Choroid plexus epithelial cell (primary cell): ENCODE data around the gene DTL.

Experiments
- DNase-seq: peaks from one replicate; pipeline ENCODE4 v3.0.0-alpha.2; 2010; ENCODE audit warnings: low read depth
- H3K4me3 ChIP-seq: 2 replicates; pipeline ENCODE4 v1.5.1; 2011; ENCODE audit warnings: low read depth, mild to moderate bottlenecking, control low read depth, low read length, moderate library complexity
- TF ChIP-seq, protein P1 (sequence below): conservative IDR thresholded peaks from 2 replicates; pipeline ENCODE4 v1.5.1; 2011; ENCODE audit warnings: low read depth, mild to moderate bottlenecking, control low read depth, inconsistent platforms, low read length, moderate library complexity

DTL gene

DNA sequence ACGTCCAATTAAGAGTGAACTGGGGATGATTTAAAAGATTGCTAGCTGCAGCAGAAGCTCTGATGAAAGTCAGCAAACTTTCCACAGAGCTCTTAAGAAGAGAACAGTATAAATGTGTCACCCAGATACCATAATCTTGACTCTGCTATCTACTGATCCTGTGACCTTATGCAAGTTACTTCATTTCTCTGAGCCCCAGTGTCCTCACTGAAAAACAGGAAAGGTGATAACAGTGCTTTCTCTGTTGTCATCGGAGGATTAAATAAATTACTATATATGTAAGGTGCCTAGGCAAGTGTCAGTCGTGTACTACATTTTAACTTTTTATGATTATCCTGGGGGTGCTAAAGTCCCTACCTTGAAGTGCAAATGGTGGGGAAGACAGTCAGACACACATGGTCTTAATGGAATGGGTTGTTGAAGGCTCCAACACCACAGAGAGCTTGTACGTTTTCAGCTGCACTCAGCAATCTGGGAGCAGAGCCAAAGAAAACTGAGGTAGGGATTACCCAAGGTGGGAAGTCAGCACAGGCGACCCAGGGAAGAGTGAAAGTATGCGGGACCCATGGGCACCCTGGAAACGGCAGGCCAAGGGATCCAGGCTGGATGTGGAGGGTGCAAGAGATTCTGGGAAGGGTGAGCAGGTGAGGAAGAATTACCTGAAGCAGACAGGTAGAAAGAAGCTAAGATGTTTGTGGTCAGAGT, 82.8 kb downstream of the DTL start:
- peak; percentile 88 for DNase-seq
- TF ChIP-seq, protein P1, sequence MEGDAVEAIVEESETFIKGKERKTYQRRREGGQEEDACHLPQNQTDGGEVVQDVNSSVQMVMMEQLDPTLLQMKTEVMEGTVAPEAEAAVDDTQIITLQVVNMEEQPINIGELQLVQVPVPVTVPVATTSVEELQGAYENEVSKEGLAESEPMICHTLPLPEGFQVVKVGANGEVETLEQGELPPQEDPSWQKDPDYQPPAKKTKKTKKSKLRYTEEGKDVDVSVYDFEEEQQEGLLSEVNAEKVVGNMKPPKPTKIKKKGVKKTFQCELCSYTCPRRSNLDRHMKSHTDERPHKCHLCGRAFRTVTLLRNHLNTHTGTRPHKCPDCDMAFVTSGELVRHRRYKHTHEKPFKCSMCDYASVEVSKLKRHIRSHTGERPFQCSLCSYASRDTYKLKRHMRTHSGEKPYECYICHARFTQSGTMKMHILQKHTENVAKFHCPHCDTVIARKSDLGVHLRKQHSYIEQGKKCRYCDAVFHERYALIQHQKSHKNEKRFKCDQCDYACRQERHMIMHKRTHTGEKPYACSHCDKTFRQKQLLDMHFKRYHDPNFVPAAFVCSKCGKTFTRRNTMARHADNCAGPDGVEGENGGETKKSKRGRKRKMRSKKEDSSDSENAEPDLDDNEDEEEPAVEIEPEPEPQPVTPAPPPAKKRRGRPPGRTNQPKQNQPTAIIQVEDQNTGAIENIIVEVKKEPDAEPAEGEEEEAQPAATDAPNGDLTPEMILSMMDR: no peak
- H3K4me3 ChIP-seq: no peak overlapping the region

DNA sequence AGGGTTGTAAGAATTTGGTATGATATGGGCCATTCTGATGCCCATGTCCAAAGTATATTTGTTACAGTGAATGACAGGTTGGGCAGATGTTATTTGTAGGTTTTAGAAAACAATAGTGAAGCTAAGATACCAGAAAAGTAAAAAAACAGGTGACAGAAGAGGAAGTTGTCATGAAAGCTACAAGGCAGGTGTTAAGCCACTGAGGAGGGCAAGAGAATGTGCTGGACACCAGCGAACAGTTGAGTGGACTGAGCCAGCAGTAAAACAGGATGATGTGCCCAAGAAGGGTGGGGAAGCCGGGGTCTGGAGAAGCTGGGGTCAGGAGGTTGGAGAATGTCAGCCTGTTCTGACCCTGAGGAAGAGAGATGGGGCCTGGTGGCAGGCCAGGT, 83.3 kb downstream of the DTL start:
- DNase-seq: no peak
- TF ChIP-seq, protein P1: no peak
- no peak overlapping the region for H3K4me3 ChIP-seq

DNA sequence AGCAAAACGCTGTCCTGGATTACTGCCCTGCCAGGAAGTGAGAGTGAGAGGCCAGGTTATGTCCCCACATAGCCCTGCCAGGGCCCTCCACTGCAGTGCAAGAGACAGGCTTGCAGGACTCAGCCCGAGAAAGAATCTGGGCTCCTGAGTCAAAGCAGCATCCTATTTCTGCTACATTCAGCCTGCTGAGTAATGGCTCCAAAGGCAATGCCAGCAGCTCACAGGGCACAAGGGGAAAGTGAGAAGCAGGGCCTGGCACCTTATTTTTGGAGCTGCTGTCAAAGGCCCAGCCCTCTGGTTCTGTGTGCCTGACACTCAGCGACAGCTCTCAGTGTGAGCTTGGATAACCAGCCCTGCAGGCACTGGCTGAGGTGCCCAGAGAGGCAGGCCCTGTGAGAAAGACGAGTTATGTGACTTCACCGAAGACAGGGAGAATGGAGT, 83.9 kb downstream of the DTL start:
- DNase-seq: no peak
- no peak overlapping the region for H3K4me3 ChIP-seq
- TF ChIP-seq, protein P1: no peak

DNA sequence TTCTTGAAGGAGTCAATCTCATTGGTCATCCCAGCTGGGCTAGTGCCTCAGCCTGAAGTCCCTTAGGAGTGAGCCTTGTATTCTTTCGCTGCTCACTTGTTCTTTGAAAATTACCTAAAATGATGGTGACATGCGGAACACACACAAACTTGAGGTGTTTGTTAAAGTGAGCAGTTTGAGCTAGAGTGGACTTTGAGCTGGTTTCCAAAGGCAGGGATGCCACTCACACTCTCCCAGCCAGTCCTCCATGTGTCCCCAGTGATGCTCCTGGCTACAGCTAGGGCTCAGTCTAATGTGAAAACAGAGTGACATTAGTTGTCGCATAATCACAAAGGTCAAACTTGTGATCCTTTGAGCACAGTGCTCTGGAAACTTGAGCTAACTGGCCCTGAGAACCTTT, 84.3 kb downstream of the DTL start:
- TF ChIP-seq, protein P1: no peak
- no peak for DNase-seq
- H3K4me3 ChIP-seq: no peak overlapping the region

DNA sequence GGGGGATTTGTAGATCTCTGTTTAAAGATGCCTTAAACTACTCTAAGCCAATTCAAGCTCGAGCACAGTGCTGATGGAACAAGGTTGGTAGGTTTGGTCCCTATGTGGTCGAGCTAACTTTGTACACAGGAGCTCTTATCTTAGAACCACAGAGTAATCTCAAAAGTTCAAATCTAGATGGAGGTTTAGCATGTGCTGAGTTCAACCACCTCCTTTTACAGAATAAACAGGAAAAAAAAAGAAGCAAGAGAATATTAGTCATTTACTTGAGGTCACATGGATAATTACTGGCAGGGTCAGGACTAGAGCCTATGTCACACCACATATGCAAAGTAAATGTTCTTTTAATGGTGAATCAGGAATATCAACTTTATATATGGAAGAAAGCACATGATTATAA, 86.2 kb downstream of the DTL start:
- DNase-seq: peak; percentile 28
- TF ChIP-seq, protein P1: no peak
- no peak overlapping the region for H3K4me3 ChIP-seq

DNA sequence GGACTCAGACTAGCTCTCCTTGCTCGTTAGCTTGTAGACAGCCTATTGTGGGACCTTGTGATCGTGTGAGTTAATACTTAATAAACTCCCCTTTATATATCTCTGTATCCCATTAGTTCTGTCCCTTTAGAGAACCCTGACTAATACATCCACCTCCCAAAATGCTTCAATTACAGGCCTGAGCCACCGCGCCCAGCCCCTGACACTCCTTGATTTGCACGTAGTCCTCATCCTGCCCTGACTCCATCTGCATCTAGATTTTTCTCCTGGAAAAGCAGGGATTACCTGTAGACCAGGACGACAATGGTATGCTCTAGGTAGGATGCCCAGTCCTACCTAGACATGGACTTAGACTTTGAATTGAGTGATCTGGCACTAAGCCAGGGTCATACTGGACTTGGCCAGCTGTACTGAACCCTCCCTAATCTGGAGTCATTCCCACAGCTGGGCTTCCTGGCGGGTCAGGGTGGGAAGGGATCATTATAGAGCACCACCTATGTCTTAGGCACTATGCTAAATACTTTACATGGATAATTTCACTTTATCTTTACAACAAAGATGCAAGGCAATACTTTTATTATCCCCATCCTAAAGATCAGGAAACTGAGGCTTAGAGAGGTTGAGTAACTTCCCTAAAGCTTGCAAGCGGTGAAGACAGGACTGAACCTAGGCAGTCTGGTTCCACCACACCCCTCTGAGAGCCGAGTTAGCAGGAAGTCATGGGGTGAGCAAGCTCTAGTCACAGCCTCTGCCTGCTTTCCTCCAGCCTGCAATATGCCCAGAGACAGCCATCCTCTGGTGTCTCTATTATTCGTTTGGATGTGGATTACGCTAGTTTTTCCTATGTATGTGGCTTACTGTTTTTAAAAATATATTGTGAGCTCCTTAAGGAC, 89.4 kb downstream of the DTL start:
- no peak overlapping the region for H3K4me3 ChIP-seq
- TF ChIP-seq, protein P1: no peak
- peak; percentile 30 for DNase-seq

DNA sequence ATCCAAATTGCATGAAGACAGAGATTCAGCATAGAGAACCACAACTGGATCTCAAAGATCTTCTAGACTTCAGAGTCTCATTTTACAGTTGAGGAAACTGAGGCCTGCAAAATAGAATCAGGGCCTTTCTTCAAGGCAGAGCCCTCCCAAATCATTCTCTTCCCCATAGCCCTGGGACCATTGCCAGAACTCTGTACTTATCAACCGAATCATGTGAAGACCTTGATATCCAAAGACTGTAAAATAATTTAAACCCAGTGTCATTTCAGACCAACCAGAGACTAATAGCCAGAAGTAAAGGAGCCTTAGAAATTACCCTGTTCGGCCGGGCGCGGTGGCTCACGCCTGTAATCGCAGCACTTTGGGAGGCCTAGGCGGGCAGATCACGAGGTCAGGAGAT, 90.1 kb downstream of the DTL start:
- TF ChIP-seq, protein P1: no peak
- H3K4me3 ChIP-seq: no peak overlapping the region
- no peak for DNase-seq
